HG03159 (cell line): ENCODE results near the gene LSM8.
A peak's percentile ranks its signal among the peaks of the same experiment; 100 is the strongest.
"Not testable (repeated sequence)": the region's sequence is repeated elsewhere in the genome, so short reads cannot be mapped to it uniquely, and the experiment has no call there.

ENCODE experiments used
- ATAC-seq: cut with Tn5 transposase; IDR thresholded peaks from one replicate; pipeline ENCODE4 v1.9.1; 2021; ENCODE audit warnings: mild to moderate bottlenecking, moderate library complexity; ENCODE audit not compliant: unreplicated experiment

Gene LSM8

DNA sequence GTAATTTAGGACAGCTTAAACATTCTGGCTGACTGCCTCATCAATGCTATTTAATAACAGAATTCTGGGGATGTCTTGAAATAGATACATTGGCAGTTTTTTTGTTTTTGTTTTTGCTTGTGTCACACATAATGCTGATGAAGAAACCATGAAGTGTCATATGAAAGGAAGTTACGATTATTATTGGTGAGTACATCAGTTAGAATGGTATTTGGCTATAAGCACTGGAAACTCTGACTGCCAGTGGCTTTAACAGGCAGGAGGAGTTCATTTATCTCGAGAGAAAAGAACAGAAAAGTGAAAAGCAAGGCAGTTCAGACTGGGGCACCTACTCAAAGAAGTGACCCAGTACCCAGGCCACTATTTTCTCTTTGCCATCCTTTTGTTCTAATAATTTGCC, 18.1 kb downstream of the LSM8 start:
- ATAC-seq: no peak

DNA sequence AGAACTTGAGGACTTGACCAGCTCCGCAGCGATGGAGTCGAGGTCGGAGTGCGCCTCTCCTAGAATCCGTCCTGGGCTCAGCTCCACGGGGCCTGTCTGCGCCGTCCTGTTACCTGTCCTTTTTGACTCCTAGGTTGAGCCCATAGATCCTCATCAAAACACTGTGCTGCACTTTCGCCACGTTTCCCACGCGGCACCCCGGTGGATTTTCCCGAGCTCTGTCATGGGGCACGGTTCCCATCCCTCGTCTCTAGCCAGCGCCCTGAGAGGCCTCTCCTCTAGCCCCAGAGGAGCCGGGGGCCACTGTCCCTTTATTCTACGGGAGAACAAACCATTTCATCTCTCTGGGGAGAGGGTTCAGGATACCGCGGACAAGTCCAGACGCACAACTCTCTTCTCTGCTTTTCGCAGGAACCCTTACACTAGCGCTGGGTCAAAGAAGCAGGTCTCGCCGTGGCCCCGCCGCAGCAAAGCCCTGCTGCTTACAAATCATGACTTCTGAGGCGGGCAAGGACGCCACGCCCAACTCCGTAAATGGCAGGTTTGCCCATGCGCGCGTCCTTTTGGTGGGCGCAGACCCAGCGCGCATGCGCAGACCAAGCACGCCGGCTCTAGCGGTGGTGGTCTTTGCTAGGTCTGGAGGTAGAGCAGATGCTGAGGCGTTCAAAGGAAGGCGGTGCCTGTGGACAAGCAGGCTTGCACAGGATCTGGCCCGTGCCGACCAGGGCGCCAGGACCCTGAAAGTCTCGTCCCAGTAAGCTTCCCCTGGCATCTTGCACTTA, 30.3 kb downstream of the LSM8 start:
- peak; percentile 93 for ATAC-seq

DNA sequence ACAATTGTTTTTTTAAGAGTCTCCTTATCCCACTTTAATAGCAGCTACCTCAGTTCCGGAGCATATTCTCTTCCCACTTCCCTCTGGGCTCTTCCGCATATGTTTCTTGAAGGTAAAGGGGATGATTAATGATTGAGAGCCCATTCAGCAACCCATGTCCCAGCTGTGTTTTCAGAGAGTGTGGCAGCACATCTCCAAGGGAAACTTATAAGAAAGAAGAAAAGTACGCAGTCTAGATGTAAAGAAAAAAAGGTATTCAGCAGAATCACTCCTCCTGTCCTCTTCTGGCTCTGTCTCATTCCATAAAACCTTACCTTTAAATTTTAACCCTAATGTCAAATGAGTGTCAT, 30.8 kb downstream of the LSM8 start:
- ATAC-seq: peak; percentile 16

DNA sequence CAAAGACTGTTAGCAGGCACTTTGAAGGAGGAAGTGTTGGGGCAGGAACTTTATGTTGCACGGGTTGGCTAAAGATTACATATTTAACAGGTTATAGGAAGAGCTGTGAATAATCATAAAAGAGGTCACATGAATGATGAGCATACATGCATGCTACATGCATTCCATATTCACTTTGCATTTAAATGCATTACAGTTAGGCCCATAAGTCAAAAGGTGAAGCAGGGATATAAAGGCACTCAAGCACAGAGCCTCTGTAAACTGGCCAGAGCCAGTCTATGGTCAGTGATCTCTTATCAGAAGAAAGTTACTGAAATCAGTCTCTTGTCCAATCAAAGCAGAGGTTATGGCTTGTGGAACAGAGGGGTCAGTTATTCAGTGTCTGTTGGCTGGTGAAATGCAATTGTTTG, 33.3 kb downstream of the LSM8 start:
- ATAC-seq: no peak

- no peak for ATAC-seq
Measured at GRCh38 chr7:118218413-118219156, 34.6 kb downstream of the LSM8 start.

DNA sequence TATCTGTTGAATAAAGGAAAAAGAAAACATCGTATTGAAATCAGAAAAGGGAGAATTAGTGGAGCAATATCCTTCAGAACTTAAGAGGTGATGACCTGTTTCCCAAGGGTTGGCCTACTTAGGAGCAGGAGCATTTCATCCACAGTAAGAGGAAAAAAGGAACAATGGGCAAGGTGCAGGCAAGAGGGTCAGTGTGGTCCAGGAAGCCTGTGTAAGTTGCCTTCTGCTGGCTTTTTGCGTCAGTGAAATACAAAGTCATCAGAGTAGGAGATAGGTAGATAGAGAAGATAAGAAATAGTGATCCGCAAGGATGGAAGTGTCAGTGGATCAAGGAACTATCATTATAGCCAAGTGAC, 35.2 kb downstream of the LSM8 start:
- no peak for ATAC-seq

DNA sequence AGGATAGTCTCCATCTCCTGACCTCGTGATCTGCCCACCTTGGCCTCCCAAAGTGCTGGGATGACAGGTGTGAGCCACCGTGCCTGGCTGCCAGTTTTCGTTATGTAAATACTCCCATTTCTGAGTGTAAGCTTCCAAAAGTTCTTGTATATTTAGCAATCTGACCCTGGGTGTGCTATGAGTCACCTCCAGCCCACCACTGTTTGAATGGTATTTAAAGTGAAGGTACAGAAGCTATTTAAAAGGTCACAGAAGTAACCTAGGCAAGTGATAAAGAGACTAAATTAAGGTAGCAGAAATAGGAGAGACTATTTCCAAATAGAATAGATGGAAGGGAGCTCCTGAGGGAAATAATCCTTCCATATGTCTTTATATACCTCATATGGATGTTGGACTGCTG, 36.6 kb downstream of the LSM8 start:
- ATAC-seq: no peak

DNA sequence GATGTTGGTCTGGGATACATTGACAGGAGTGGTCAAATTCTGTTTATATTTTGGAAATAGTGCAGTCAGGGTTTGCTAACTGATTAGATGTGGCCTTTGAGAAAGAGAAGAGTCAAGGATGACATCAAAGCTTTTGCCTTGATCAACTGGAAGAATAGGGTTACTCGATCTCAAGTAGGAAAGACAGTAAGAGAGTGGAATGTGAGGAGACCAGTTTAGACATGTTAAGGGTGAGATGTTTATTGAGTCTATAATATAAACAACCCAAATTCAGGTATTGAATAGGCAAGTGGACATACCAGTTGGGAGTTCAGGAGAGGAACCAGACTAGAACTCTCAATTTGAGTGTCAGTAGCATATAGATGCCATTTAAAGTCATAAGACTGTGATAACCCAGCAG, 38.6 kb downstream of the LSM8 start:
- no peak for ATAC-seq

DNA sequence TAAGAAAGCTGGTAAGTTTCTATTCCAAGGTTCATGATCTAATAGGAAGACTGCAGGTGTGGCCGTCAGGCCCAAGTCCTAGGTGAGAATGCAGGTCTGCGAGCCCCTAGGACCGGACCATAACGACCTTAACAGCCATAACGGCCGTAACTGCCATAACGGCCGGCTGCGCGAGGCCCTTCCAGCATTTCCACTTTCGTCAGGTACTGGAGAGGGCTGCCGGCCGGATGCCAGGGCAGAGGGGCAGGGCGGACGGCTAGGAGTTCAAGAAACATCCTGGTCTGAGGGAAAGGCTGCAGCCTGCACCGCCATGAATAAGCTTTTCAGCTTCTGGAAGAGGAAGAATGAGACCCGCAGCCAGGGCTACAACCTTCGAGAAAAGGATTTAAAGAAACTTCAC, 40.6 kb downstream of the LSM8 start, which contains the start of gene ANKRD7:
Gene ANKRD7, plus strand, starts transcription at position 184 of the 400 bp plus-strand sequence. Its CDS starts 127 bp downstream, at position 311.
- no peak for ATAC-seq

- ATAC-seq: no peak
Measured at GRCh38 chr7:118232837-118233236, 48.9 kb downstream of the LSM8 start.

GRCh38 chr7:118233799-118234198, 49.8 kb downstream of the LSM8 start:
- ATAC-seq: no peak

GRCh38 chr7:118239014-118239413, 55.0 kb downstream of the LSM8 start:
- ATAC-seq: no peak

- ATAC-seq: not testable (repeated sequence)
Measured at GRCh38 chr7:118240320-118240719, 56.4 kb downstream of the LSM8 start.
